AG08395 (cell line): ENCODE data around the gene FGA.

Source experiments
- DNase-seq: peaks from one replicate; pipeline ENCODE4 v3.0.0; 2012; ENCODE audit warnings: mixed read lengths, low spot score

The FGA gene

DNA sequence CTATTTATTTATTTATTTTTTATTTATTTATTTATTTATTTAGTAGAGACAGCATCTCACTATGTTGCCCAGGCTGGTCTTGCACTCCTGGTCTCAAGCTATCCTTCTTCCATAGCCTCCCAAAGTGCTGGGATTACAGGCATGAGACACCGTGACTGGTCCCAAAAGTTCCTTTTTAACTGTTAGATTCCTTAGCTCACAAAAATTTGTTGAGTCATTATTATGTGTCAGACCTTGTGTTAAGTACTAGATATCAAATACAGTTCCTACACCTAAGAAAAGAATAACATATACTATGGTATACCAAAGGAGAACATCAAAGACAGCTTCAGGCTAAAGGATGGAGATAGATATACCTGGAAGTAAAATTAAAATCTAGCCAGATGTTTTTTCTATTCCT, 11.6 kb downstream of the FGA start:
- no peak for DNase-seq

DNA sequence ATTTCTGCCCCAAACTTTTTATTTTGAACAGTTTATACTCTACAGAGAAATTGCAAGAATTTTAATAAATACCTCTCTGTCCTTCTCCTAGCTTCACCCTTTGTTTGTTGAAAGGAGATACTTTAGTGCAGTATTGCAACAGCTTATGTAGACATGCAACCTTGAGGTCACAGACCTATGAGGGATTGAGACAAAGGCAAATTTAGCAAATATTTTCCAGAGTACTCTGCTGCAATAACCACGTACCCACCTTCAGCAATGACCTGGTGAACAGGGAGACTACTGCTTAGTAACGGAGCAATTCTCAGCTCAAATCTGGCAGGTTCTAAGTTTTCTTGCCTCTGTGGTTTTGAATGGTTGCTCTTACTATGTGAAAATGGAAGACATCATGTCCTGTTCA, 13.2 kb downstream of the FGA start:
- no peak for DNase-seq

GRCh38 chr4:154574311-154574710, 16.2 kb downstream of the FGA start:
- no peak for DNase-seq

DNA sequence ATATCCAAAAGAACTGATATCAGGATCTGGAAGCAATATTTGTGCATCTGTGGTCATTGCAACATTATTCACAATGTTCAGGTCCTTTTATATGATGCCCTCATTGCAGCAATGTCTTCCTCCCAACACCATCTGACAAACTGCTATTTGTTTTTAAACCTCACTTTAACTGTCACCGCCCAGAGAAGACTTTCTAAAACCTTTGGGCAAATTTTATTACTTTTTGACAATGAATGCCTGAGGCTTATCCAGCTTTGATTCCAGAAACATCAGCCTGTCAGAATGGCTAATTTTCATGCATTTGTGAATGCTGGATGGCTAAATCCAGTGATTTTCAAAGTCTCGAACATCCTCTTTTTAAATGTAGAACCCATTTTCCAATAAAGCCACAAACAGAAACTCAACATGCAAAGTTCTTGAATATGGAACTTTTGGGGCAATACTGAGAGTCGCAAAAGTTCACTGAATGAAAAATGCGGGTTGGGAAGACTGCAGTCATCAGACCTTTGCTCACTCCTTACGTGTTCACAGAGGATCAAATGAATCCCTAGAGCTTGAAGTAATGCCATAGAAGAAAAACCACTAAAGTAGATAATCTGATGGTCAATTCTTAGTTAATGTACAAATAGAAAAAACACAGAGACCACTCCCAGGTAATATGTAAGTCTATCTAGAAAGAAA, 17.2 kb downstream of the FGA start:
- no peak for DNase-seq

DNA sequence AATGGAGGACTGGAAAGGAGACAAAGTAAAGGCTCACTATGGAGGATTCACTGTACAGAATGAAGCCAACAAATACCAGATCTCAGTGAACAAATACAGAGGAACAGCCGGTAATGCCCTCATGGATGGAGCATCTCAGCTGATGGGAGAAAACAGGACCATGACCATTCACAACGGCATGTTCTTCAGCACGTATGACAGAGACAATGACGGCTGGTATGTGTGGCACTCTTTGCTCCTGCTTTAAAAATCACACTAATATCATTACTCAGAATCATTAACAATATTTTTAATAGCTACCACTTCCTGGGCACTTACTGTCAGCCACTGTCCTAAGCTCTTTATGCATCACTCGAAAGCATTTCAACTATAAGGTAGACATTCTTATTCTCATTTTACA, 21.0 kb downstream of the FGA start:
- DNase-seq, result no peak

GRCh38 chr4:154569028-154569427, 21.5 kb downstream of the FGA start:
- DNase-seq, result no peak

DNA sequence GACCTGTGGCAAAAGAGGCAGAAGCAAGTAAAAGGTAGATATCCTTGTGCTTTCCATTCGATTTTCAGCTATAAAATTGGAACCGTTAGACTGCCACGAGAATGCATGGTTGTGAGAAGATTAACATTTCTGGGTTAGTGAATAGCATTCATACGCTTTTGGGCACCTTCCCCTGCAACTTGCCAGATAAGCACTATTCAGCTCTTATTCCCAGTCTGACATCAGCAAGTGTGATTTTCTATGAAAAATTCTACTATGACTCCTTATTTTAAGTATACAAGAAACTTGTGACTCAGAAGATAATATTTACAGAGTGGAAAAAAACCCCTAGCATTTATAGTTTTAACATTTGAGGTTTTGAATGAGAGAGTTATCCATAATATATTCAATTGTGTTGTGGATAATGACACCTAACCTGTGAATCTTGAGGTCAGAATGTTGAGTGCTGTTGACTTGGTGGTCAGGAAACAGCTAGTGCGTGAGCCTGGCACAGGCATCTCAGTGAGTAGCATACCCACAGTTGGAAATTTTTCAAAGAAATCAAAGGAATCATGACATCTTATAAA, 23.8 kb downstream of the FGA start:
- DNase-seq, result no peak

DNA sequence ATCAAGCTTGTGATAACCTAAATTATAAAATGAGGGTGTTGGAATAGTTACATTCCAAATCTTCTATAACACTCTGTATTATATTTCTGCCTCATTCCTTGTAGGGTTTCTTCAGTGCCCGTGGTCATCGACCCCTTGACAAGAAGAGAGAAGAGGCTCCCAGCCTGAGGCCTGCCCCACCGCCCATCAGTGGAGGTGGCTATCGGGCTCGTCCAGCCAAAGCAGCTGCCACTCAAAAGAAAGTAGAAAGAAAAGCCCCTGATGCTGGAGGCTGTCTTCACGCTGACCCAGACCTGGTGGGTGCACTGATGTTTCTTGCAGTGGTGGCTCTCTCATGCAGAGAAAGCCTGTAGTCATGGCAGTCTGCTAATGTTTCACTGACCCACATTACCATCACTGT, 24.8 kb downstream of the FGA start:
- DNase-seq, result no peak

DNA sequence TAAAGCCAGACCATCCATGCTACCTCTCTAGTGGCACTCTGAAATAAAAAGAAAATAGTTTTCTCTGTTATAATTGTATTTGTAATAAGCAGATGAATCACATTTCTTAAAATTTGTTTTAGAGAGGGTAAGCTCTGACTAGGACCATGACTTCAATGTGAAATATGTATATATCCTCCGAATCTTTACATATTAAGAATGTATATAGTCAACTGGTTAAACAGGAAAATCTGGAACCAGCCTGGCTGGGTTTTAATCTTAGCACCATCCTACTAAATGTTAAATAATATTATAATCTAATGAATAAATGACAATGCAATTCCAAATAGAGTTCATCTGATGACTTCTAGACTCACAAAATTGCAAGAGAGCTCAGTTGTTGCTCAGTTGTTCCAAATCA, 26.2 kb downstream of the FGA start:
- no peak for DNase-seq

DNA sequence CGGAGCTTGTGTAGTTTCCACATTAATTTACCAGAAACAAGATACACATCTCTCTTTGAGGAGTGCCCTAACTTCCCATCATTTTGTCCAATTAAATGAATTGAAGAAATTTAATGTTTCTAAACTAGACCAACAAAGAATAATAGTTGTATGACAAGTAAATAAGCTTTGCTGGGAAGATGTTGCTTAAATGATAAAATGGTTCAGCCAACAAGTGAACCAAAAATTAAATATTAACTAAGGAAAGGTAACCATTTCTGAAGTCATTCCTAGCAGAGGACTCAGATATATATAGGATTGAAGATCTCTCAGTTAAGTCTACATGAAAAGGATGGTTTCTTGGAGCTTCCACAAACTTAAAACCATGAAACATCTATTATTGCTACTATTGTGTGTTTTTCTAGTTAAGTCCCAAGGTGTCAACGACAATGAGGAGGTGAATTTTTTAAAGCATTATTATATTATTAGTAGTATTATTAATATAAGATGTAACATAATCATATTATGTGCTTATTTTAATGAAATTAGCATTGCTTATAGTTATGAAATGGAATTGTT, 27.8 kb downstream of the FGA start, which contains the start of gene FGB:
FGB (plus strand) TSS at position 315 of the 558 bp plus-strand sequence; CDS start at position 323, 8 bp downstream.
- no peak for DNase-seq

- DNase-seq, result no peak
Observed at GRCh38 chr4:154560824-154561231, 29.7 kb downstream of the FGA start.

DNA sequence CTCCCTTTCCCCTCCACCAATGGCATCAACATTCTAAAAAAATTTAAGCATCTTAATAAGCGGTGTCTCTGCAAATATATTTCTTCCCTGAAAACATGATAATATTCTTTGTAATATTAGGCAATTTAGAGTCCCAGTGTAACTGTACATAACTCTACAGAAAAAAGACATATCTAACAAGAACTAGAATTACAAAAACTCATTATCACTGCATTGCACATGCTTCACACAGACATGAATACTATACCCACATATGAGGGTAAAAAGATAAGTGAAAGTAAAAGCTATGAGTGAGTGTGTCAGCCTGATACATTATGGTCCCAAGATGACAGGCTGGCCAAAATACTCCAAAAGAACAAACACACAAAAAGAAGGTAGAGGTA, 30.1 kb downstream of the FGA start:
- no peak for DNase-seq

DNA sequence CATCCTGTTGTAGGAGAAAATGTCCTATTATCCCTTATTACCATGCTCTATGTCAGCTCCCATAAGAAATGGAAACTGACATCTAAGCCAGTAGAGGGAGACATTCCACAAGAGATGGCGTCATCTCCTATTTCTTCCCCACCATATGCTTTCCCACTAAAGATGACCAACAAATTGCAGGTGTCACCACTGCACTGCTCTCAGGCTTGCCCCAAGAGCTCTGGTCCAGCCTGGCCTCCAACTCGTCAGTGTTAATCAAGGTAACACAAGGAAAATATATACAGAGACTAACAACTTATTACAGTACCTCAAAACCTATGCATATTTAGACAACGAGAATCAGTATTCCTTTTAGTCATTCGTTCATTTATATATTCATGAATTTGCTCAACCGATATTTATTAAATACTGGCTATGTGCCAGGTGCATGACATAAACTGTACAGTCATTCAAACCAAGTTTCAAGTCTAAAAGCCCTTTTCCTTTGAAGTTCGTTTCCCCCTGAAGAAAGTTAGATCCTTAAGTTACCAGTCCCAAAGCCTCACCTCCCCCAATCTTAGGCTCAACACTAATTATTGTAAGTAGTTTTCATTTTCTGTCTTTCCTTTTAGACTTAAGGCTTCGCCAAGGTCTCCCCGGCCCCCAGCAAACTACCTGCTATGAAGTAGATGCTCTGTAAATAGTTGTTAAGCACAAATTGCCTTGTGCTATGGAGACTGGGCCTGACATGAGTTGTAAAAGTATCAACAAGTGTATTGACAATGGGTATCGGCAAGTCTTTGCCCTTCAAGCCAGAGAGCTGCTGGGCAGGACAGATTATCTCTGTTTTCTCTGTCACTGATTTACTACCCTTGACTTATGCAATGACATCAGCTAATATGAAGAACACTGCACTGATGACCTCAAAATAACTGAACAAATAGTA, 30.8 kb downstream of the FGA start:
- peak; percentile 45 for DNase-seq

DNA sequence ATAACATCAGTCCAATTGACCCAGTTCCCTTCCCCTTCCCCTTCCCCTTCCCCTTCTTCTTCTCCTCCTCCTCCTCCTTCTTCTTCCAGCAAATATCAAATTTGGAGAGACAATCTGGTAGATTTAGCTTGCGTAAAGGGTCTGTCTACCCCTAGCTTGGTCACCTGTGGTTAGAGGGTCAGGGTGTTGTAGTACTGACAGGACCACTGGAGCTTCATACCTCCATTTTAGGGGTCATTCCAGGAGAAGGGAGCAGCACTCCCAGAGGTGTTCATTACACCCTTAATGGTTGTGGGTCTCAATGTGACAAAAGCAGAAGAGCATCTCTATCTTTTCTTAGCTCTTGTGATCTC, 31.4 kb downstream of the FGA start:
- no peak for DNase-seq

DNA sequence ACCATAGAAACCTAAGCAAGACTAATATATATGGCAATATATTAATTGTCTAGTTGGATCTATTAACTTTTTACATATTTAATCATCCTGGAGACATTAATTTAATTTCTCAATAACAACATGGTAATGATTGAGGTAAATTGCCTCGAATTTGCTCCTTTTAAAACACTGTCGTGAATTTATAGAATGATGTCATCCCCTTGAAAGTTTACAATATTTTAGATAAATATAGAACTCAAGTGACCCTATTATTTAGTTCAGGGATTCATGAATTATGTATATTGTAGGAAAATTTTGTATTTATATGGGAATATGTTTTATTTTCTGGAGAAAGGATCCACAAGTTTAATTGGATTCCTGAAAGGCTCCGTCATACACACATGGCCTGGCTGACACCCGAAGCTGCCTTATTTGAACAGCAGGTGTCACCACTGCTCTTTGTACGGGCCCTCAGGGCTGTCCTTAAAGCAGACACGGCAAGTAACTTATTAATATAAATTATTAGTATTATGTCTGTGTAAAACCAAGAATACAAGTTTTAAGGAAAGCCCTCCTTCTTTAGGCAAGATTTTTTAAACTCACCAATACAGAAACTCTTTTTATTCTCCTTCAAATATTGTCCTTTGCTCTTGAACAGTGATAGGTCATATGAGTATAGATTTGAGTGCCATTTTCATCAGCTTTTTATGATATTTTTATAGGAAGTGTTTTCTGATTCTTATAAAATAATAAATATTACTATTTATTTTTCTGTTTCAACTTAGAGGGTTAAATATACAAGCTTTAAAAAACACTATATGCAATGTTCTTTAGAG, 38.5 kb downstream of the FGA start:
- peak; percentile 74 for DNase-seq

DNA sequence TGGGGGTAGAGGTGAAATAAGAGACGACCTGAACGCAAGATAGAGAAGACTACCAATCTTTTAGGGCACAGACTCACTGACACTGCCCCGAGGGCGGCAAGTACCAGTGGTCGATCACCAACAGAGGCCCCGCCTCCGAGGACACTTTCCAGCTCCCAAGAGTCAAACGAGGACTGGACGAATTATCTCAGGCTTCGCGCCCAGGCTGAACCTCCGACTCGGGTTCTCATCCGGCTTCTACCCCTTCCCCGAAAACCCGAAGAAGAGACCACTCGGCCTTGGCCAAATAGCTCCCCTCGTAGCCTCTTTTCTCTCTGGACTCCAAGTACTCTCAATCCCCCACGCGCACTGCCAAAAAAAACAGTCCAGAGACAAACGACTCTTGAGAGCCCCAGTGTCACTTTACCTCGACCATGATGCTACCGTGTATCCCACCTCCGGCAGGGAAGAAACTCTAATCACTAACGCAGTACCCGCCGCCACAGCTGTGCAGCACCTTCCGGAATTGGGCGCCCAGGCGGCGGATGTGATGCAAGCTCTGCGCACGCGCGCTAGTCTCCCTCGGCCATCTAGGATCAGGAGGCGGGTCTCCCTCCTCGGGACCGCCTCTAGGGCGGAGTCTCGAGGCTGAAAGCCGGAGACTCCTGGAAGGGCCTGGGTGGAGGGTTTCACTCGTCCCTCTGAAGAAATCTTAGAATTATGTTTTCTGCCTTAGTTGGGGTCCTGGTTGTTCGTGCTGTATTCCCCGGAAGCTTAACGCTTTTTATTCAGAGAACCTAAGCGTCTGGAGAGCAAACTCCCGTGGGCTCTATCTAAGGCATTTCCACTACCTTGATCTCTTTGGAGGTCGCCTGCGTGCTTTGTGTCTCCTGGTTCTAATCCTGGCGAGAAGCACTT, 40.4 kb downstream of the FGA start, which contains the start of gene PLRG1:
PLRG1 (minus strand) TSS at position 507 of the 897 bp plus-strand sequence; CDS start at position 415, 92 bp downstream.
- peak; percentile 99 for DNase-seq

DNA sequence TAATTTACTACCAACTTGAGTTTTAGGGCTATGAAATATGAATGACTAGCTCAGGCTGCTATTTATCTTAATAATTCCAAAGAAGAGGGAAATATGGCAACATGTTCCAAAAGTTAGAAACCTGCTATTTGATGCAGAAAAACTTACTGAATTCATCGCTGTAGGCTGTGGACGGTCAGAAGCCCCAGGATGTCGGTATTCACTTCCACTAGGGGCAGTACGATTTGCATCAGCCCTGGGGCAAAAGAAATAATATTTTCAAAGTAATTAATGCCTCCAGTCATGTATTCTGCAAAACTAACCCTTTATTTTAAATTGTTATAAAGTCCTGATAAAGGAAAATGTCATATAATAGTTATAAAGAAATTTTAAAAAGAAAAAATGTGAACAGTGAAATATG, 44.9 kb downstream of the FGA start:
- no peak for DNase-seq

- DNase-seq, result no peak
Observed at GRCh38 chr4:154542271-154542879, 48.2 kb downstream of the FGA start.
